IPS-18c (cell line): ENCODE data around the gene HSPA14.
"Not testable (repeated sequence)": the region's sequence is repeated elsewhere in the genome, so short reads cannot be mapped to it uniquely, and the experiment has no call there.

ENCODE experiments used
- H3K4me3 ChIP-seq: 2 replicates; pipeline ENCODE4 v1.7.0; 2013; ENCODE audit warnings: low read depth, mild to moderate bottlenecking, low read length, moderate library complexity; ENCODE audit not compliant: insufficient read depth
- H3K9me3 ChIP-seq: one replicate; pipeline ENCODE4 v1.6.1; 2013; ENCODE audit warnings: mild to moderate bottlenecking, low read length, moderate library complexity; ENCODE audit not compliant: control insufficient read depth, insufficient read depth

The HSPA14 gene

DNA sequence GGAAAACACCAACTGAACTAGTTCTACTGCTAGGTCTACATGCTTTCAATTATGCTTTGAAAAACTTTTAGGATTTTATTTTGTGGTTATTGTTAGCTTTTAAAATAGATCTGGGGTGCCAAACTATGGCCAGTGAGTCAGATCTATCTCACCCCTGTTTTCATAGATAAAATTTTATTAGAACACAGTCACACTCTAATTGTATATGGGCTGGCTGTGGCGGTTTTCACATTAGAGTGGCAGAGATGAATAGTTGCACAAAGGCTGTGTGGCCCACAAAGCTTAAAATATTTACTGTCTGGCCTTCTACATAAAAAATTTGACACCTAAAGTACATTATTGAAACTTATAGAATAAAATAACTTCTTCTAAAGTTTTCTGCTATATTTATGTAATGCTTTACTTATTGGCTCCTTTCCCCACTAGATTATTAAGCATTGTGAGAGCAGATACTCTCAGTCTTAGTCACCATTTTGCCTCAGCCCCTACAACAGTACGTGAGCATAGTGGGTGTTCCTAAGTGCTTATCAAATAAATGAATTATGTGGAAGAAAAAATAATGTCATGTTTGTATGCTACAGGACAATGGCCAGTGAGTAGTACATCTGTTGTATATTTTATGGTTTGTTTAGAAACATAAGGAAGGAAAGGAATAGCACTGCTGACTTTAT is 35.1 kb downstream of the HSPA14 start:
- Histone ChIP-seq H3K9me3 (no peaks in the 10 kb centered on the region), H3K4me3 (no peak overlapping the region)

DNA sequence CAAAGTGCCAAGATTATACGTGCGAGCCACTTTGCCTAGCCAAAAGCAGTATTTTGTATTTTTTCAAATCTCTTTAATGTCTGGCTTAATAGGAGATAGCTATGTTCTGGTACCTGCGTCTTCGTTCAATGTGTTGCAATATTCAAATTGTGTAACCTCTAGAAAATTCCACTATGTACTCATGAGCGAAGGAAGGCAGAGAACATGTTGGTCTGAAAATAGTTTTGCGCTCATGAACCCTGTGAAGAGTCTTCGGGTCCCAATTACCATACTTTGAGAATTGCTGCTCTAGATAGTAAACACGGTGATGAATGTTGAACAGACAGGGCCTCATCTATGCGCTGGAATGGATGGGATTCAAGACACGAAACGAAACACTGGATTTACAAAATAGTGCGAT is 37.8 kb downstream of the HSPA14 start:
- Histone ChIP-seq H3K4me3 (no peak overlapping the region), H3K9me3 (no peaks in the 10 kb centered on the region)

DNA sequence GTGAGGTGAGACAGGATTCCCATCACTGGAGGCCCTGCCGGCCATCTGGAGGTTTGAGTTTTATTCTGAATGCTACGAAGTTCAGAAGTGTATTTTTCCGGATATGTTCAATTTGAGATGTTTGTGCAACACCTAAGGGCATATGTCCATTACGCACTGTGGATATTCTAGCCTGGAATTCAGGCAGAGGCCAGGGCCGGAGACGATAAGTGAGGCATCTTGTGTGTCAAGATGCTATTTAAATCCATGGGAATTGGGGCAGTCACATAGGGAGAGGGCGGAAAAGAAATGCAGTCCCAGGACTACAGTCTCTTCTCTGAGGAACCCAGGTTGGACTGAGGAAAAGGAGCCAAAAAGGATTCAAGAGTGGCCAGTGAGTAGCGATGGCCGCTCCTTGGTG is 38.7 kb downstream of the HSPA14 start:
- no peak overlapping the region for H3K4me3 ChIP-seq
- no peaks in the 10 kb centered on the region for H3K9me3 ChIP-seq

DNA sequence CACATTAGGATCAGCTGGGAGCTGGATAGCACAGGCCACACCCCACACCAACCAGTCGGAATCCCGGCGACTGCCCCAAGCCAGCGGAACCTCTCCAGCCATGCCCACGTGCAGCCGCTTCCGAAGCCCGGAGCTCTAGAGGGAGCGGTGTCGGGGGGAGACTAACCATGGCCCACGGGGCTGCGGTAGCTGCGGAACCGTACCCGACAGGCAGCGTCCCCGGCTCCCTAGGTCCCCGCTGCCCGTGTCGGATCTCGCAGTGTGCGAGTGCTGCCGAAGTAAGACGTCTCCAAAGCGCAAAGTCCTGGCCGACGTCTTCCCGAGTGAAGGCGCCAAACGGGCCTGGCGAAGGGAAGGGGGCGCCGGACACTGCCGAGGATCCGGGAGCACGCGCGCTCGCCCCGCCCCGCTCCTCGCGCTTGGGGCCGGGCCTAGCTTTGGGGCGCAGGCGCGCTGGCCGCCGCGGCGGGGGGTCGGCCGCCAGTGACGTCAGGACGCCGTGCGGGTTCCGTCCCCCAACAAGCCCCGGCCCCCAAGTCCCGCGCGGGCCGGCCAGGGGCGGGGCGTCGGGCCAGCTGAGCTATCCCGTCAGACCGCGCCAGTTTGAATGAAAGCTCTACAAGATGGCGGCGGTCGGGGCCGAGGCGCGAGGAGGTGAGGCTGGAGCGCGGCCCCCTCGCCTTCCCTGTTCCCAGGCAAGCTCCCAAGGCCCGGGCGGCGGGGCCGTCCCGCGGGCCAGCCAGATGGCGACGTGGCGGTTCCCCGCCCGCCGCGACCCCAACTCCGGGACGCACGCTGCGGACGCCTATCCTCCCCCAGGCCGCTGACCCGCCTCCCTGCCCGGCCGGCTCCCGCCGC is 40.4 kb downstream of the HSPA14 start, which contains the start of gene SUV39H2:
Gene SUV39H2, plus strand, starts transcription at position 601 of the 858 bp plus-strand sequence. Its CDS starts 23 bp downstream, at position 624.
- H3K4me3 ChIP-seq: peak within 1 kb of the TSS; percentile 97
- H3K9me3 ChIP-seq: no peaks in the 10 kb centered on the region

DNA sequence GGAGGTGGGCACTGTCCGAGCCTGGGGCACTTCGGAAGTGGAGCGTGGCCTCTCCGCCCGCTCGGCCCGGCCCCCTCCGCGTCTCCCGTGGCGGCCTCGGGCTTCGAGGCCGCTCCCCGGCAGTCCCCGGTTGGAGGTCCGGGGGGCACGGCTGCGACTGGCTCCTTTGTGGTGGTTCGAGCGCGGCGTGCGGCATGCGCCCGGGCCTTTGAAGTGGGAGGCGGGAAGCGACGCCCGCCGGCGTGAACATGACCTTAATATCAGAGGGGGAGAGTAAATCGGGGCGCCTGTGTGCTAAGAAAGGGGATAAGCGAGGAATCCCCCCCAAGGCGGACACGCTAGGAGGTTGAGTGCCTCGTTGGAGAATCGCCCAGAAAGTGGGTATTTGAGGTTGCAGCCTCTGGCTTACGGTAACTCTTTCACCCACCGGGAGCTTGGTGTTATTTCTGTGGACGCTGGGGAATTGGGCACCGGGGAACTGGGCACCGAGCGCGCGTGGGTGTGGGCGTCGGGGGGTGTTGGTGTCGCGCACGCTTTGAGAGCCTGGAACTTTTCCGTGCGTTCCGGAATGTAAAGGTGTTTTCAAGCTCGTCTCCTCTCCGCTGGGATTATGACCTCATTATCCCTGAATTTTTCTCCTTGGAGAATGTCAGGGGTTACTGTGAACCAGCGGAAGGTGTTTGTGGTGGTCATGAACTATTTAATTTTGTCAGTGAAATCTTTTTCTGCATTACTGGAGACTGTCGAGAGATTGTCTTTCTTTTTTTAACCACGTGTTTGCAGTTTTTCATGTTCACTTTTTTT is 41.2 kb downstream of the HSPA14 start:
- no peaks in the 10 kb centered on the region for H3K9me3 ChIP-seq
- H3K4me3 ChIP-seq: peak overlapping the region; percentile 97

DNA sequence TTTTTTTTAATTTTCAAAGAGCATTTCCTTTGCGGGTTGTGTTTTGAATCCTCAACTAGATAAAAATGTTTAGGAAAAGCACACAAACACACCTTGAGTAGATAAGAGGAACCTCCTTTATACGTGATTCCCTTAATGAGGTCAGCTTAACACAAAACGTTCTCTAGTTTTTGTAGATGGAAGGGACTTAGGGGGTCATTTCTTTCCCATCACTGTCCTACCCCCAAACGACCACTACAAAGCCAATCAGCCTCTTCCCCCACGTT is 41.8 kb downstream of the HSPA14 start:
- Histone ChIP-seq H3K4me3 (peak overlapping the region; percentile 97), H3K9me3 (no peaks in the 10 kb centered on the region)

DNA sequence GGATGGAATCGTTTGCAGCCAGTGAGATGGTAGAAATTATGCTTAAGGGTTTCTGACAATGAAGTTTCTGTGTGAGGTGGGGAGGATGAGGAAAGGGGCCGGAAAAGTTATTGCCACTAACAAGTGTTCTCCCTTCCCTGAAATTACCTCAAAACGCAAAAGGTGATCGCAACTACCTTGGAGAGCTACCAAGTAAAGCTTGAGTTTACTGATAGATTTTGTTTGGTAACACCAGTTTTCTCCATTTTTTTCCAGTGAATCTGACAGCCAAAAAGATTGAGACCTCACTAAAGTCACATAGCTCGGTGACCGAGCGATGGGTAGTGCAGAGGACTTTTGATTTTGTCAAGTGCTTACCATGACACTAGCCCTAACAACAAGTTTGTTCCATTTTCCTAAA is 42.1 kb downstream of the HSPA14 start:
- H3K4me3 ChIP-seq: peak overlapping the region; percentile 97
- no peaks in the 10 kb centered on the region for H3K9me3 ChIP-seq

DNA sequence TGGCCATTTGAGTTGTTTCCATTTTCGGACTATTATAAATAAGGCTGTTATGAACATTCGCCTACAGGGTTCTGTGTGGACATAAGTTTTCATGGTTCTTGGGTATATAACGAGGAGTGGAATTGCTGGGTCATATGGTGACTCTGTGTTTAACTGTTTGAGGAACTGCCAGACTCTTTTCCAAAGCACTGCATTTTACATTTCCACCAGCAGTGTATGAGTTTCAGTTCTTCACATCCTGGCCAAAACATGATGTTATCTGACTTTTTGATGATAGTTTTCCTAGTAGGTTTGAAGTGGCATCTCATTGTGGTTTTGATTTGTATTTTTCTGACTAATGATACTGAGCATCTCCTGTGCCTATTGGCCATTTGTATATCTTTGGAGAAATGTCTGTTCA is 46.0 kb downstream of the HSPA14 start:
- H3K9me3 ChIP-seq: no peaks in the 10 kb centered on the region
- H3K4me3 ChIP-seq: no peak overlapping the region

DNA sequence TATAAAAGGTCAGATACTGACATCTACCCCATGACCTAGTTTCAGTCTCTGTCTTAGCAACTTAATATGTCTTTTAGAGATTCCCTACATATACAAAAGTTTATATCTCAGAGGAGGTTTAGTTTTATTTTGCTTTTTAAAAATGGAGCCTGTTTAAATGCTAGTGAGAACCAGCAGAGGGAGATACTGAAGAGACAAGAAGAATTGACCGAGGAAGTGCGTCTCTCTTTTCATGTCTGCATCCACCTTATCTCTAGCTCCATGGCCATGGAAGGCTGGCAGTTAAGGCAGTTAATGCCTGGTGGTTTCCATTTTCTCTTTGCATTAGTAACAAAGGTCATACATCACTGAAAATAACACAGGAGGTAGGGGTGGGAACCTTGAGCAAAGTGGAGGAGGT is 51.2 kb downstream of the HSPA14 start:
- H3K9me3 ChIP-seq: no peaks in the 10 kb centered on the region
- no peak overlapping the region for H3K4me3 ChIP-seq

DNA sequence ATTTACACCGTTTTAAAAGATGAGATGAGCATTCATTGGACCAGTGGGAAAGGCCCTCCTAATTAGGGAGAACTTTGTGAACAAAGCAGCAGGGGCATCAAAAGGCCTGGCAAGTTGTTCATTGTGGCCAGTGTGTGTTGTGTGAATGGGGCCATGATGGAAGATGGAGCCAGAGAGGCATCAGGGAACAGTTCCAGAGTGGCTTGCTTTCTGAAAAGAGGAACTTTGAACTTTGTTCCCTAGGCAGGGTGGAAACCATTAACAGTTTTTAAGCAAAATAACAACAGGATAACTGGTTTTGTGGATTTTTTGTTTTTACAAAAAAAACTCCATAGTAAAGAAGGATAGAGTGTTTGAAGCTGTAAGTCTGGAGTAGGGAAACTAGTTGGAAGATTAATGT is 53.0 kb downstream of the HSPA14 start:
- H3K4me3 ChIP-seq: no peak overlapping the region
- no peaks in the 10 kb centered on the region for H3K9me3 ChIP-seq

DNA sequence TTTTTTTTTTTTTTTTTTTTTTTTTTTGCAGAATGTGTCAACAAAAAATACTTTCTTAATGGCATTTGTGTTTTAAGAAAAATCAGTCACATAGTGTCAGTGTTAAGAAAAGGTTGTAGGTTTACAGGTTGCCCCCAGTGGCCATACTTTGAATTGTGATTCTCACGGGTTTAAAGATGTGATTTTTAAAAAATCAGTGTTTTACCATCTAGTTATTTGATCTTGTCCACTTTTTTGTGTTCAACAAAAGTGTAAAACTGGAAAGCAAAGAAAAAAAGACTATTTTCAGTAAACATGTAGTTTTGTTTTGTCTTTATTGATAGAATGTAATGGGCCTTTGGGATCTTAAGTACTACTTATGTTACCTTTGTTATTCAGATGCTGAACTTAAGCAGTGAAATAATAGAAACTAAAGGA is 66.2 kb downstream of the HSPA14 start:
- no peaks in the 10 kb centered on the region for H3K9me3 ChIP-seq
- H3K4me3 ChIP-seq: no peak overlapping the region

DNA sequence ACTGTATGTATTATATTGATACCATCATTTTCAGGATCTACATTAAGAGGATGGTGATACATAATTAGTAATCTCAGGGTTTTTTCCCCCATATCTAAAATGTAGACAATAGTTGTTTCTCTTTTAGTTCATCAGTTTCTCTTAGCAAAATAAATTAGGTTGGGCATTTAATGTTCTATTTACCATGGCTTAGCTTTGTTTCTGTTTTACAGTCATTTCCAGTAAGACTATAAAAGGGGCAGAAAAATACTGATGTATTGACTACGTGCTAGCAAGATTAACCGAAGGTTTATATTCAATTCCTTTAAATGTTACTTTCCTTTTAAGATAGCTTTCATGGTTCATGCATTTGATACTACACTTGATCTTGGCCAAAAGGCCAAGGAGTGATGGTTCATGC is 66.8 kb downstream of the HSPA14 start:
- H3K4me3 ChIP-seq: no peak overlapping the region
- no peaks in the 10 kb centered on the region for H3K9me3 ChIP-seq

DNA sequence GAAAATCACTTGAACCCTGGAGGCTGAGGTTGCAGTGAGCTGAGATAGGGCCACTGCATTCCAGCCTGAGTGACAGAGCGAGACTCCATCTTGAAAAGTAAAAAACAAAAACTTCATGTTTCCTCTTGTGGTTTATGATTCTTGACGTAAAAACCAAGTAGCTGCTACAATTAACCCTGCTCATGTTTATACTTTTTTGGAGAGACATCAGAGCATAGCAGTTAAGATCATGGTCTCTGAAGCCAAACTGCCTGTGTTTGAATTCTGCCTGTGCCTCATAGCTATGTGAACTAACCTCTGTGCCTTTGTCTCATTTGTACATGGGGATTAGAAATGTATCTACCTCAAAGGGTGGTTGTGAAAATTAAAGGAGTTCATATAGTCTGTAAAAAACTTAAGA is 67.8 kb downstream of the HSPA14 start:
- H3K4me3 ChIP-seq: no peak overlapping the region
- no peaks in the 10 kb centered on the region for H3K9me3 ChIP-seq

DNA sequence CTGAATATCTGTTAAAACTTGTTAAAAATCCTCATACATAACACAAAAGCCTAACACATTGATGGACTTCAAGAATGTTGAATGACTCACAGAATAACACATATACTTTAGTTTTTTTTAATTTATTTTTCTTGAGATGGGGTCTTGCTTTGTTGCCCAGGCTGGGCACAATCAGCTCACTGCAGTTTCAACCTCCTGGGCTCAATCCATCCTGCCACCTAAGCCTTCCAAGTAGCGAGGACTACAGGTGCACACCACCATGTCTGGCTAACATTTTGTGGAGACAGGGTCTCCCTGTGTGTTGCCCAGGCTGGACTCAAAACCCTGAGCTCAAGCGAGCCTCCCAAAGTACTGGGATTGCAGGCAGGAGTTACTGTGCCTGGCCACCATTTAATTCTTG is 68.7 kb downstream of the HSPA14 start:
- Histone ChIP-seq H3K4me3 (no peak overlapping the region), H3K9me3 (no peaks in the 10 kb centered on the region)

DNA sequence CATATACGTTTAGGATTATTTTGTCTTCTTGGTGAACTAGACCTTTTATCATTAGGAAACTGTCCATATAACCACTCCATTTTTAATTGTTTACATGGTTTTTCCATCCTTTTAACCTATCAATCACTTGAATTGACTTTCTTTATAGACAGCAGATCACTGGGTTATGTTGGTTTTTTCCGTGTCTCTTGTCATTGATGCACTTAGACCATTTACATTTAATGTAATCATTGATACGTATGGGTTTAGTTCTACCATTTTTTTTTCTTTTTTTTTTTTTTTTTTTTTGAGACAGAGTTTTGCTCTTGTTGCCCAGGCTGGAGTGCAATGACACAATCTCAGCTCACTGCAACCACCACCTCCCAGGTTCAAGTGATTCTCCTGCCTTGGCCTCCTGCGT is 69.5 kb downstream of the HSPA14 start:
- not testable (repeated sequence) for H3K4me3 ChIP-seq, H3K9me3 ChIP-seq

DNA sequence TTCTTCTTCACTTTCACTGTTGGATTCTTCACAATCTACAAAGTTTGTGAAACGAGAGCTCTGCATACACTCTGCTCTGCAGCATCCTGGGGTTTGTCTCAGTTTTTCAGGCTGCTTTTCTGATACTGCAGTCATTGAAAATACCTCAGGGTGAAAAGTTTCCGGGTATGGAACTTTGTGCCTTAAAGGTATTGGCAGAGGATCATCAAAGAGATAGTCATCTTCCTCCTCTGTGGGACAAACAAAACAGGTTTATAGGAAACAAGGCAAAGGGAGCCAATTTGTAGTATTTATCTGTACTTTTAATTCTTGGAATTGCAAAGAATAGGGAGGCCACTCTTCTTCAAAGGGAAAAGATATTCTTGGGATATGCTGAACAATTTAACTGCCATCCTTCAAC is 71.0 kb downstream of the HSPA14 start:
- H3K4me3 ChIP-seq: no peak overlapping the region
- H3K9me3 ChIP-seq: no peaks in the 10 kb centered on the region

DNA sequence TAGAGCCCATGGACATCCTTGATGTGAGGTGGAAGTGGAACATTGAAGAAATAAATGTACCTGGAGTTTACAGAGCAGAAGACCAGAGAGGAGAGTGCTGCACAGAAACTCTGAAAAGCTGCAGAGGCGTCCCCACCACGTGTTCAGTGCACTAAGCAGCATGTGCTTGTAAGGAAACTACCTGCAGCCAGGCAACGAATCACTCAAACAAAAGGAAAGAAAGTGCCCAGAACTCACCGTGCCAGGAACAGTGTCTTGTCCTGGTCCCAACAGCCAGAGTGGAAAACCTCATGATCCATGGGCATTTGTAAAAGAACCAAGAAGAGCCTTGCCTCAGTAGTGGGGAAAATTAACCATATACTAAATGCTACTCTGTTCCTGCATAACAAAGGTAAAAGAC is 72.8 kb downstream of the HSPA14 start:
- H3K9me3 ChIP-seq: no peaks in the 10 kb centered on the region
- H3K4me3 ChIP-seq: no peak overlapping the region

DNA sequence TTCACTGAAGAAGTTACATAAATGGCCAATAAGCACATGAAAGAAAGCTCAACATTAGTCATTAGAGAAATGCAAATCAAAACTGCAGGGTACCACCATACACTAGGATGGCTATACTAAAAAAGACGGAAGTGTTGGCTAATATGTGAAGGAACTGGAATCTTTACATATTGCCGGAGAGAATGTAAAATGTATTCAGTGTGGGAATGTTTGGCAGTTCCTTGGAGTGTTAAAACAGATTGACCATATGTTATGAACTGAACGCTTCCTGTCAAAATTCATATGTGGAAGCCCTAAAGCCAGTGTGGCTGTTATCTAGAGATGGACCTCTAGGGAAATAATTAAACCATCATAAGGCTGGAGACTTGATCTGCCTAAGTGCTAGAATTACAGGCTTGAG is 73.7 kb downstream of the HSPA14 start:
- H3K4me3 ChIP-seq: no peak overlapping the region
- no peaks in the 10 kb centered on the region for H3K9me3 ChIP-seq
